Ramos (cell line): ENCODE measurements around the gene GTPBP2.
"Not testable (repeated sequence)": the region's sequence is repeated elsewhere in the genome, so short reads cannot be mapped to it uniquely, and the experiment has no call there.

ENCODE experiments used
- in situ Hi-C: fragments of 300-500 bp; cut with MboI; formaldehyde crosslinking; loops from one replicate; pipeline ENCODE4 v1.14.3; 2022; ENCODE audit warnings: low sequenced_read_pairs; ENCODE audit not compliant: unreplicated experiment

Gene GTPBP2

DNA sequence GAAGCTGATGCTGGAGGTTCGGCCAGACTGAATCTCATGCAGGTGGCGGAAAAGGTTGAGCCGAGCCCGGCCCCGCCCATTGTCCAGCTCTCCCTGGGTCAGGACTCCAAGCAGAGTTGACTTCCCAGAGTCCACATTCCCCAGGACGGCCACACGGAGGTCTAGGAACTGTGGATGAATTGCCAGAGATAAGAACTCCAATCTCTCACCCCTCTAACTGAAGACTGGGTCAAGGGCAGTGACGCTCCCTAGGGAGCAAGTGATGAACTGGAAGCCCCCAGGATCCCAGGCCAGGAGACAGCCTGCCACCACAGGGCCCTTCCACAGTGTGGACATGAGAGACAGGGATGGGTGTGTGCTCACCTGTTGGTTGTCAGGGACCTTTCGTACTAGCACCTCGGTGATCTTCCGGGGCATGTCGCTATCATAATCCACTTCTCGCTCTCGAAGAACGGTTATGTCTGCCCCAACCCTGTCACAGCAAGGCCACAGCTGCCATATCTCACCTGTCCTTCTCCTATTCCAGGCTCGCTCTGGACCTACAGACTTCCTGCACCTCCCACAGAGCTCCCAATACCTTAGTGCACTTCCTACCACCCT is 3.6 kb downstream of the GTPBP2 start:
- in situ Hi-C loops, result no loop called here

DNA sequence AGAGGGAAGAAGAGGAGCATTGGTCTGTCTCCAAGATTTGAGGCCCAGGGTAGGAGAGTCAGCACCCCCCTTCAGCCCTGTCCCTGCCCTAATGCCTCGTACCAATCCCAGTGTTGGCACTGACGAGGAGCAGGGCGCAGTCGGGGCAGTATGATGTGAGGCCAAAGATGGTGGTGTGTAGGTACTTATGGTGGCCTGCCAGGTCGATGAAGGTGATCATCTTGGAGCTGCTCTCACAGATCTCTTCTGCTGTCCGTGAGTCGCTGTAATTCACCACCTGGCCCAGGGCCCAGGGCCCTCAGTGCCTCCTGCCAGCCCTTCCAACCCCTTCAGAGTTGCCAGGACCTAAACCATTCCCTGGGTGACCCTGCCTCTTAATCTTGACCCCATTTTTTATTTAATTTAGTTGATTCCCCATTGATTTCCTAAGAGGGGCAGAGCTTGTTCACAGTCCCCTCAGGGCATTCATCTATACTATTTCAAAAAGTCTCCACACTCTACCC is 4.2 kb downstream of the GTPBP2 start:
- in situ Hi-C loops, result no loop called here

DNA sequence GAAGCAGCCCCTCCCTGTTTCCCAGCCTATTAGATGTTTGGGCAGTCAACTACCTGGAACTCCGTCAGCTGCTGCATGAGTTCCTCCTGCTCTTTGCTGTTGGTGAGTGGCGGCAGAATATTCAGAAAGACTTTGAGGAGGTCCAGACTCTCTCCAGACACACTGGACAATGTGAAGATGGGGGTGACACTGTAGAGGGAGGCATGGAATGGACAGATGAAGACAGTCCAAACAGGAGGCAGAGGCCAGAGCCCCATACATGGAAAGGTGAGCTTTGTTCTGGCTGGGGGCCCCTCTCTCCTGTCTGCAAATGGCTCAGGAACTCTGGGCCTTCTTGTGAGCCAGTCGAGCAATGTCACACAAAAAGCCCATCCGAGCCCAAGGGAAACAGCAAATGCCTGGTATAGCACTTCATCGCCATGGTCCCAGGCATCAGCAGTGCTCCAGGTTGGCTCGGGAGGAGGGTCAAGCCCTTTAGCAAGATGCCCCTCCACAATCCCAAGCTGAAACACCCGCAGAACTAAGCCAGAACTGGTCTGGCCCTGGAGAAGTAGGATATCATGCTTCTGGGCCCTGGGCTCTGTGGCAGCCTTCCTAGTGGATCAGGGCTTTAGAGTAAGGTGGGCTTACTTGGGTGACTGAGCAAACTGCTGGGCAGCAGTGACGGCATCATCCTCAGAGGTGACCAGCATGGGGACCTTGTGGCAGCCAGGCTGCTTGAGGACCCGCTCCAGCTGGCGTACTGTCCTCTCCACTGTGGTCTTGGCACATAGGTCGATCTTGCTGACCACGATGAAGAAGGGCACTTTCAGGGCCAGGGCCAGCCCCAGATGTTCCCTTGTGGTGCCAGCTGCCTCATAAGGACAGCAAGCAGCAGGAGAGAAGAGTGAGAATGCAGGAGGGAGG is 4.9 kb downstream of the GTPBP2 start:
- in situ Hi-C loops, result no loop called here

DNA sequence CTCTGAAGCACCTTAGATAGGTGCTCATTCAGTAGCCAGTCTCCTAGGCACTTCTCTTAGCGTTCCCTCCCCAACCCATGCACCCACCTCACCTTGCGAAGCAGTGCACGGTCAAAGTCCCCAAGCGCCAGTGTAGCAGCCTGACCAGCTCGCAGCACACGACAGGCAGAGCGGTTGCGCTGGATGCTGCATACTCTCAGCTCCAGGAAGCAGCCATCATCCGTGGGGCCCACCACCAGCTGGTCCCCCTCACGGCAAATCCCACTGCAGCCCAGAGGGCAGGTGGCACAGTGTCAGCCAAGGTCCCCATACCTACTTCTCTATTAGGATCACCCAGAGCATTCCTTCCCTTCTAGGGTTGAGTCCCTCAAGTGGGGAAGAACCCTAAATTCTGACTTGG is 6.5 kb downstream of the GTPBP2 start:
- in situ Hi-C loops, result no loop called here

DNA sequence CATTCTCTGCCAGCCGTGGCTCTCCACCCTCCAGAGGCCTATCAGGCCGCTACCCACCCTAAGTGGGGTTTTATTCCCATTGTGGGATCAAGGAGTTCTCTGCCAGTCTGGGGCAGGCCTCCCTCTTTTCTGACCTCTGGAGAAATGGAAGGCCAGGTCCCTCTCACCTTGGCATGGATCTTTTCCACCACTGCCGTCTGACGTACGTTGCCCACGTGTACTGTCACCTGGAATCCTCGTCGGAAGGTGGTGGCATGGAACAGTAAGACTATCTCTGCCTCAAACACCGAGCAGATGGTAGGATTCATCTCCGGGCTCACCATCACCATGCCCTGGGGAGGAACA is 7.3 kb downstream of the GTPBP2 start:
- in situ Hi-C loops, result no loop called here

DNA sequence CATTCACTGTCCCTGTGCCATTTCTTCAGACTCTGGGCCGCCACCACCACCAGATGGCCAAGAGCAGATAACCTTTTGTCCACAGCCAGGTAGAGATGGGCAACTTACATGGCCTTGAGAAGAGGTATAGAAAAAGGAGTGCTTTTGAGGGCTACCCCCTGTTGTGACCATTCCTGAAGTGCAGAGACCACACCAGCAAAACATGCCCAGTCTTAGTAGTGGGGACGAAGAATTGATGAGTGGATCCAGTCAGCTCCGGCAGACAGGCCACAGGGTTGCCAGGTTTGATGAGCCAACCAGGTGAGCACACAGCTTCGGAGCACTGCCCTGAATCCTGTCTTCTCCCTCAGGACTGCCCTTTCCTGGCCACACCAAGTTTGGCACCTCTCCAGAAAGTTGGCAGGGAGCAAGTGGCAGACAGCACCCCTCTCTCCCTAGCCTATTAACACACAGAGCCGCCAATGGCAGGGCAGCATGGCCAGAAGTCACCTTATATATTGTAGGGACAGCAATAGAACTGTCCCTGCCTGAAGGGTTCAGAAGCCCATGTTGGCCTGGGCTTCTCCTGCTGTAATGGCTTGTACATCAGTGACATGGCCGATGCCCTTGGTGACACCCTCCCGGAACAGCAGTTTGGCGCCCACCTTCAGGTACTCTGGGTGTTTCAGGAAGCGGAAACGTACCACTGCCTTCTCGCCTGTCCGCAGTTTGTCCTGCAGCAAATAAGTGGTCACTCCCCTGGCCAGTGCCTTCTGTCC is 7.8 kb downstream of the GTPBP2 start:
- in situ Hi-C loops, result no loop called here

DNA sequence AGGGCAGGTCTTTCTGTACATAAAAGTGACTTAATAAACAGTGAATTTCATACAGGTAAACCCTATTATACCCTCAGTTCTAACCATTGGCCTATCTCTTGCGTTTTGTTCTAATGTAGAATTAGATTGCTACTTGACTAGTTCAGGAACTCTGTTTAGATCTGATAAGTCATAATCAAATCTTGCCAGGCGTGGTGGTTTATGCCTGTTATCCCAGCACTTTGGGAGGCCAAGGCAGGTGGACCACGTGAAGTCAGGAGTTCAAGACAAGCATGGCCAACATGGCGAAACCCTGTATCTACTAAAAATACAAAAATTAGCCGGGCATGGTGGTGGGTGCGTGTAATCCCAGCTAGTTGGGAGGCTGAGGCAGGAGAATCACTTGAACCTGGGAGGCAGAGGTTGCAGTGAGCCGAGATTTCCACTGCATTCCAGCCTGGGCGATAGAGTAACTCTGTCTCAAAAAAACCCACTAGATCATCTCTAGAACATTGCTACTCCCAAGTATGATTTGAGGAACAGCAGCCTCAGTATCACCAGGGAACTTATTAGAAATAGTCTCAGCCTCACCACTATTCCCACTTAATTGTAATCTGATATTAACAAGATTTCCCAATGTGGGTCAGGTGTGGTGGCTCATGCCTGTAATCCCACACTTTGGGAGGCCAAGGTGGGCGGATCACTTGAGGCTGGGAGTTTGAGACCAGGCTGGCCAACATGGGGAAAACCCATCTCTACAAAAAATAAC is 12.2 kb downstream of the GTPBP2 start:
- in situ Hi-C loops, result no loop called here

DNA sequence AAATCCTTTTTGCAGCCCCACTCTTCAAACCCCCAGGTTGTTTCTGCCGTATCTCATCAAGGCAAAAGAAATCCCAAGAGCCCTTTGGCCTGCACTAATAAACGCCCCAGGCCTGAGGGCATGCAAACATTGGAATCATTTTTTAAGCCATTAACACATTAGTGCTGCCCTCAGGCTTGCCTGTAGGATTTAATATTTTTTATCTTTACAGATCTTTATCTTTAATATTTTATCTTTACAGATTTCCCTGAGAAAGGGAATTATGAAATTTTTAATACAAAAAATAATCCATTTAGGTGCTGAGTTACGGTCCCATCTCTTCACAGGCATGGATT is 14.7 kb downstream of the GTPBP2 start:
- in situ Hi-C loops, result no loop called here

DNA sequence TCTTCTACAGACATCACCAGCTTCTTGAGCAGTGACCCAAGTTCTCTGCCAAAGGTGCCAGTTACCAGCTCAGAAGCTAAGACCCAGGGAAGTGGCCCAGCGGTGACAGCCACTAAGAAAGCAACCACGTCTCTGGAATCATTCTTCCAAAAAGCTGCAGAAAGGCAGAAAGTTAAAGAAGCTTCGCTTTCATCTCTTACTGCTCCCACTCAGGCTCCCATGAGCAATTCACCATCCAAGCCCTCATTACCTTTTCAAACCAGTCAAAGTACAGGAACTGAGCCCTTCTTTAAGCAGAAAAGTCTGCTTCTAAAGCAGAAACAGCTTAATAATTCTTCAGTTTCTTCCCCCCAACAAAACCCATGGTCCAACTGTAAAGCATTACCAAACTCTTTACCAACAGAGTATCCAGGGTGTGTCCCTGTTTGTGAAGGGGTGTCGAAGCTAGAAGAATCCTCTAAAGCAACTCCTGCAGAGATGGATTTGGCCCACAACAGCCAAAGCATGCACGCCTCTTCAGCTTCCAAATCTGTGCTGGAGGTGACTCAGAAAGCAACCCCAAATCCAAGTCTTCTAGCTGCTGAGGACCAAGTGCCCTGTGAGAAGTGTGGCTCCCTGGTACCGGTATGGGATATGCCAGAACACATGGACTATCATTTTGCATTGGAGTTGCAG is 15.2 kb downstream of the GTPBP2 start:
- in situ Hi-C loops, result no loop called here

DNA sequence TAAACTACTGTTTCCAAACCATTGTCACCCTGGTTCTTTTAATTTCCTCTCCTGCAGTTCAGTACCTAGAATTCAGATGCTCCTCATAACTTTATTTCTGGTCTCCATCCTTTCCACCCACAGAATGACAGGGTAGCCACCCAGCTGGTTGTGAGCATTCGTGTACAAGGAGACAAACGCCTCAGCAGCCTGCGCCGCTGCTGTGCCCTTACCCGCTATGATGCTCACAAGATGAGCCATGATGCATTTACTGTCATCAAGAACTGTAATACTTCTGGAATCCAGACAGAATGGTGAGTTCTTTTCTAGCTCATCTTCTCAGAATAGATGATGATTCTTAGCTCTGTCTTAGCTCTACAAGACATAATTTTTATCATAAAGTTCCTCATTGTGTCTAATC is 18.6 kb downstream of the GTPBP2 start:
- in situ Hi-C loops, result no loop called here

DNA sequence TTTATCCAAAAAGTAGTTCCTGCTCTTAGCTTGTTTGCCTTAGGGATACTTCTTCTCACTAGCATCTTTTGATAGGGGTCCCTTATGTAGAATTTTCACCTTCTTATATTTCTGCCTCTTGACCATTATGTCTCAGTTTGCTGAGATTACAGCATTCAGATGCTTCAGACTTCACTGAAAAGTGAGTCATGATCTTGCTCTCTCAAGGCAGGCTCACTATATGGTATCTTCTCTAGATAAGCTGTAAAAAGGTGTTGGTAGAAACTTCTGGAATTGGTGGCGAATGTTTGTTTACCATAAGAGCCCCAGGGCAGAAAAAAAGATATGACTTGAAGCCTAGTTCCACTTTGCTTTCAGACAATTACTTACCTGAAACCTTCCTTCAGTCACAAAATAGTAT is 19.7 kb downstream of the GTPBP2 start:
- in situ Hi-C loops, result no loop called here

DNA sequence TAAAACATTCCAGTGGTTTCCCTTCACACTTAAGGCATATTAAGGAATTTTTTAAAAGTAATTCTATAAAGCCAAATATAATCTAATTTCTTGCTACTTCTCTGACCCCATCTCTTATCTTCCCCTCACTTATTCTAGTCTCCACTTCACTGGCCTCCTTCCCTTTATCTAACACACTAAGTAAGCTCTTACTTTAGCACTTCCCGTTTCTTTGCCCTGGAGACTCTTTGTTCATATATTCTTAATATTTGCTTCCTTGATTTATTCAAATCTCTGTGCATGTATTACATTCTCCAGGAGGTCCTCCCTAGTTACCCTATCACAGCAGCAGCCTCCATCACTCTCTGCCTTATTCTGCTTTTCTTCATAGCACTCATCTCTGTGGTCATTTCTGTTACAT is 20.3 kb downstream of the GTPBP2 start:
- in situ Hi-C loops, result no loop called here

DNA sequence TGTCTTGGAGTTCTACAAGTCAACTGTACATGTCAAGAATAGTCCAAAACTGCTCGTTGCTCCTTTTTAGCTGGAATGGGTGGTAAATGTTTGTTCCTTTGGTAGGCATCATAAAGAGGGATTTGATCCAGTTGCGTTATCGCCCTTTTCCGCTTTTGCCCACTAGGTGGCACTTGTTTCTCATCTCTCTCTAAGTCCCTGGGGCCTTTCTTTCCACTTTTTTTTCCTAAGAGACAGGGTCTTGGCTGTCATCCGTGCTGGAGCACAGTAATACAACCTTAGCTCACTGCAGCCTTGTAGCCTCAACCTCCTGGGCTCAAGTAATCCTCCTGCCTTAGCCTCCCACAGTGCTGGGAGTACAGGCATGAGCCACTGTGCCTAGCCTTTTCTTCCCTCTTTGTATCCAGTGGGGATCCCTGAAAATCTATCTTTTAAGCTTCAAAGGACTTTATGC is 20.7 kb downstream of the GTPBP2 start:
- in situ Hi-C loops, result no loop called here

DNA sequence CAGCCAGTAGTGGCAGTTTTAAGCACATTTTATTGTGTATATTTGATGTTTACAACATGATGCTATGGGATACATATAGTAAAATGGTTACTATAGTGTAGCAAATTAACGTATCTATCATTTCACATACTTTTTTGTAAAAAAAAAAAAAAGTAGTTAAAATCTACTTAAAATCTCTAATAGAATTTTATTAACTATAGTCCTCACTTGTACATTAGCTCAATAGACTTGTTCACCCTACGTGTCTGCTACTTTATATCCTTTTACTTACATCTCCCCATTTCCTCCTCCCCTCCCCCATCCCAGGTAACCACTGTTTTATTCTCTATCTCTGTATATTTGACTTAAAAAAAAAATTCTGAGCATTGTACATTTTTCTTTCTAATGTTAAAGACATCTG is 23.0 kb downstream of the GTPBP2 start:
- in situ Hi-C loops, result no loop called here

DNA sequence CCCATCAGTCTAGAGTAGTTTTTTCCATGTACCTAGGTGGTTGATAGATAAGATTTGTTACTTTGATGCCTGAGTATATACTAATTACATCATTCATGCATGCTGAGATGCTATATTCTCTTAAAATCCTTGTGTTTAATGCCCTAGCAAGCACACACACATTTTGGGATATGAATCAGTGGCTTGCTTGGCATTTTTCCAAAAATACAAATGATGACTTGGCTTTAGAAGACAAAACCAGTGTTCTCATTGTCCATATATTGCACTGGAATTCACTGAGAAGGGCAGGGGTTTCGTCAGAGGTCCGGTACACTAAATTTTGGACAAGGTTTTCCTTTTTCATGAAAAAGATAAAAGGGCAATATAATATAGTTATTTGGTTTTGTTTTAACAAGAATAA is 24.9 kb downstream of the GTPBP2 start:
- in situ Hi-C loops, result no loop called here

DNA sequence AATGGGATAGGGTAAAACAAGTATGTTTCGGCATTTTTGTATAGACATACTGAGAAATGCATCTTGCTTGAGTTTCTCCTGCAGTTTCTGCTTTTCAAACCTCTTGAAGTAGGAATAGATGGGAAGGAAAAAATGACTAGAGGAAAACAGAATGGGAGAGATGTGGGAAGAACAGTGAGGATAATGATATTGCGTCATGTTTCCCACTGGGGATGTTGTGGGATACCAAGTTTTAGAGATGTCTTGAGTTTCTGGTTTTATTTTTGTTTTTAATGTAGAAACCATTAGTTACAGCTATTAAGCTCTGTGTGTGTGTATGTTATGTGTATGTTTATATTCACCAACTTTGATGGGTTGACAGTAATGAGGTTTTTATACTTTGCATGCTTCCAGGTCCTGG is 28.5 kb downstream of the GTPBP2 start:
- in situ Hi-C loops, result no loop called here

DNA sequence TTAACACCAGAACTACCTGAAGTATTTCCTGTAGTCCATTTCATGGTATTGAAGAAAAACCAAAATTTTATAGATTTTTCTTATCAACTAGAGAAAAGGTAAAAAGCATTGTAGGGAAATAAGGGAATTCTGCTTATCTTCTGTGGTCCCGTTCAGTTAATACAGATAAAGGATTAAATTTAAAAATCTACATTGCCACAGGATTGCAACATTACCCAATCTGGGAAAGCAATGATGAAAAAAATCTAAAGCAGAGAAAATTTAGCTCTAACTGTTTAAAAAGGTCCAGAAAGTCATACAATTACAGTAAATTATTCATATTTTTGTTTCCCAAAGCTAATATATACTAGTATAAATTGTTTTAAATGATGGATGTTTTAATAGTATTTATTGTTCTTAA is 35.1 kb downstream of the GTPBP2 start:
- in situ Hi-C loops, result no loop called here

DNA sequence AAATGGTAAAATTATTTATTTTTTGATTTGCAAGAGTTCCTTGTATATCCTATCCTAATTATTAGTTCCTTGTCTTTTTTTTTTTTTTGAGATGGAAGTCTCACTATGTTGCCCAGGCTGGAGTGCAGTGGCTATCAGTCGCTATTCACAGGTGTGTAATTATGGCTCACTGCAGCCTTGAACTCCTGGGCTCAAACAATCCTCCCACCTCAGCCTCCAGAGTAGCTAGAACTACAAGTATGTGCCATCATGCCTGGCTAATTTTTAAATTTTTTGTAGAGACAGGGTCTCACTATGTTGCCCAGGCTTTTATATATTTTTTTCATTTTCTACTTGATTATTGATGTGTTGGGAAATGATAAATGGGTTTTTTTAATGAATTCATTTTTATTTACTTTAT is 39.5 kb downstream of the GTPBP2 start:
- in situ Hi-C loops, result not testable (repeated sequence)

DNA sequence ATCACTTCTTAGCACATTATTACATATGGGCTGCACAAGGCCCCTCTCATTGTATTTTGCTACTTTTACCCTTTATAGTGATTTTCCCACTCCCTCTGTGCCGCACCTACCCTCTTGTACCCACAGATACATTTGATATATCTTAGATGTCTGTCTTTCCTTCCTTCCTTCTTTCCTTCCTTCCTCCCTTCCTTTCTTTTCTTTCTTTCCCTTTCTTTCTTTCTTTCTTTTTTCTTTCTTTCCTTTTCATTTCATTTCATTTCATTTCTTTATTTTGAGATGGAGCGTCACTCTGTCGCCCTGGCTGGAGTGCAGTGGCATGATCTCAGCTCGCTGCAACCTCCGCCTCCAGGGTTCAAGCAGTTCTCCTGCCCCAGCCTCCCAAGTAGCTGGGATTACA is 40.9 kb downstream of the GTPBP2 start:
- in situ Hi-C loops, result no loop called here
